GDM1 (cell line): ENCODE measurements around the gene CCBE1.

ENCODE experiments used
- DNase-seq: peaks from one replicate; lab custom pipeline; 2025; lab: John Stamatoyannopoulos, UW

CCBE1 gene

DNA sequence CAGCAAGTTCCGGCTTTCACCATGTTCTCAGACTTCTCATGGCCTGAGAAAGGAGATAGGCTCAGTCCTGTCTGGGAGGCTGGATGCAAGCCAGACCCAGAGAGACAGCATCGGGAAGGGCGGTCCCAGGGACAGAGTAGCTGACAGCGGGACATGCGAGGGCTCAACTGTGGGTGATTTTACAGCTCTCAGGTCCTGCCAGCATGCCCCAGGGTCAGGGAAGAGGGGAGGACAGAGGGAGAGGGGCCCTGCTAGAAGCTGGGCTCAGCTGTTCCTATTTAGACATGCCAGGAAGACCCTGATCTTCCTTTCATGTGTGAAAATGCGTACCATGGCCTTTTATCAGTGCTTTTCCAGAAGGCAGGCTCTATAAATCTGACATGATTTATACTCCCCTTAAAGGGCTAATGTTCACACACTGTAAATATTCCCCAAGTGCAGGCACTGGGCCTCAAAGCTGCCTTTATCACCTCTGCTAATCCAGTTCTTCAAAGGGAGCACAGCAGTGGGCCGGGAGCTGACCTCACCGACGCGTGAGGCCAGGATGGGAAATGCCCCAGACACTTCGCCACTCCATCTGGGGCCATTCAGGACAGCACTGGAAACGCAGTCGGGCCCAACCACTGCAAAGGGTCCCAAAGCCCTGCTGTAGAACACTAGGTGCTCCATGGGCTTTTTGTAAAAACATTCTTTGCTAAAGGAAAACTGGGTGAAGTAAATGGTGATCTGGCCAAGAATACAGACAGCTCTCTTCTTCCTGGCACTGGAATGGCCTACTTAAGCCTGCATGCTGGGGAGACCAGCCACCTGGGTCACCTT is 242.1 kb downstream of the CCBE1 start:
- no peak for DNase-seq

DNA sequence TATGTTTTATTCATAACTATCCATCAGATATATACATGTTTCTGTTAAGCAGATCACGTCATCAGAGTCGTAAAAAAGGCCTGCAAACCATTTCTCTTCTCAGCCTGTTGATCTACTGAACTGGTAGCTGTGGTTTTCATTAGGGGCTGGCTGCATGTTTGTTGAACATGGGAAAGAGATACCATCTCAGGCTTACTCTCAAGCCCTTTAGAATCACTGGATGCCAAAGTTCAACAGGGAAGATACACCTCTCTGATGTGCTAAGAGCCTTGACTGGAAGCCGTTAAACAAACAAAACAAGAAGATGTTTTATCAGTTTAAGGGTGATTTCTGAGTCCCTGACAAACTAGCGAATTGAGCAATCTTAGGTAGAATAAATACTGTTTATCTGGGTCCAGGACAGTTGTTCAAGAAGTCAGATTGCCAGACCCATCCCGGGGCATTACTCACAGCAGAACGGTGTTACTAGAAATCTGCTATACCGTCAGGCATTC is 243.7 kb downstream of the CCBE1 start:
- no peak for DNase-seq

DNA sequence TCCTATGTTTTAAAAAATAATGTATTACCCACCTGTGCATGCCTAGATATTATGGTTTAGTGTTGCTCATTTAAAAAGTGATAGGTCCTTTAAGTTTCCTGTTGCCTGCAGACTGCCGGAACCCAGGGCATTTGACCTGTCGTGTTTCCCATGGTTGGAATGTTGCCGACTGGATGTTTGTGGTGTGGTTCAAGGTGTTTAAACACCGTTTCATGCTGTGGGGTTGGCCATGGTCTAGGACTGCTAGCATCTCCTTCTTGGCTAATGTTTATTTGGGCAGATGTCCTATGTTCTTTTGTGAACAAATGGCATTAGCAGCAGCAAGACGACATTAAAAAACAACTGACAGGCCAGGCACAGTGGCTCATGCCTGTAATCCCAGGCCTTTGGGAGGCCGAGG is 245.3 kb downstream of the CCBE1 start:
- no peak for DNase-seq

DNA sequence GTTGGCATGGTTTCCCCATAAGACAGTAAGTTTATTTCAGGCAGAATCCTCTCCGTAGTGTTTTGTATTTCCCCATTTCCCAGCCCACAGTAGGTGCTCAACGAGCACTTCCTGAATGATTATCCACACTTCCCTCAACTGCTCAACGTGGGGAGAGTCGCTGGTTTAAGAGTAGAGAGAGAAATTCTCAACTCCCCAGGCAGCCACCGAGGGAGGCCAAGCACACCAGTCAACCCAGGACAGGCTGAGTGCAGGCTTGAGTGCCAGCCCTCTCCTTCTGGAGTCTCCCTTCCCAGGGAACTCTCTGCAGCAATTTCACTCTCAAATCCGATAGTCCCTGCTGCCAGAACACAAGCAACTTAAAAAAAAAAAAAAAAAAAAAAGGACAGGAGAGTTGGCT is 246.2 kb downstream of the CCBE1 start:
- no peak for DNase-seq

DNA sequence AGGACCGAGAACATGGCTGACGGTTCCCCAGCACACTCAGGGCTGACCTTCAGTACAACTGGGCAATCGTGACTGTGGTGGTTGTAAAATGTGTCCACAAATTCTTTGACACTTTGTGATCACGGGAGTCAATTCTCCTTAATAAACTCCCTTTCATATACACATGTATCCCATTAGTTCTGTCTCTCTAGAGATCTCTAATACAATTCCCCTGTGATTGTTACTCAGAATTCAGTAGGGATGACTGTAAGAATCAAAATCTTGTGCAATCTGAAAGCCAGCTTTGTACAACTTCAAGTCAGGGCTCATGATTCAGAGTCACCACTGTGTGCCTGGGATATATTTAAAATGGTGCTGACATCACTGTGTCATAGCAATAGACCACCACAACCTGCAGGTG is 248.7 kb downstream of the CCBE1 start:
- no peak for DNase-seq

DNA sequence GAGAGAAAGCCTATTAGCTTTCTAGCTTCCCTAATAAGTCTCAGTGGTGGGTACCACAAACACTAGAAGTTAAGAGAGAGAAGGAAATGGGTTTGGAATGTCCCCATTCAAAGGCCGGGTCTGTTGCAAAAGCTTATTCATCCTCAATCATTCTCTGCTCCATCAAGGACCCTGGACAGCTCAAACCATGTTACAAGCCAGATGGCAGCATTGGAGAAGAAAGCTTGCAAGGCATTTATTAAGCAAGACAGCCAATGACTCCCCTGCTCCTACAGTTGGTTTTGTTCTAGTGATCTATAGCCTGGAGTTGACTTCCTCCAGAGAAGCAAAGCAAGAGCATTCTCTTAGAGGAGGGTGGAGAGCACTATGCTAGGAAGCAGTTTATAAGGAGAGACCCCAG is 251.2 kb downstream of the CCBE1 start:
- no peak for DNase-seq

DNA sequence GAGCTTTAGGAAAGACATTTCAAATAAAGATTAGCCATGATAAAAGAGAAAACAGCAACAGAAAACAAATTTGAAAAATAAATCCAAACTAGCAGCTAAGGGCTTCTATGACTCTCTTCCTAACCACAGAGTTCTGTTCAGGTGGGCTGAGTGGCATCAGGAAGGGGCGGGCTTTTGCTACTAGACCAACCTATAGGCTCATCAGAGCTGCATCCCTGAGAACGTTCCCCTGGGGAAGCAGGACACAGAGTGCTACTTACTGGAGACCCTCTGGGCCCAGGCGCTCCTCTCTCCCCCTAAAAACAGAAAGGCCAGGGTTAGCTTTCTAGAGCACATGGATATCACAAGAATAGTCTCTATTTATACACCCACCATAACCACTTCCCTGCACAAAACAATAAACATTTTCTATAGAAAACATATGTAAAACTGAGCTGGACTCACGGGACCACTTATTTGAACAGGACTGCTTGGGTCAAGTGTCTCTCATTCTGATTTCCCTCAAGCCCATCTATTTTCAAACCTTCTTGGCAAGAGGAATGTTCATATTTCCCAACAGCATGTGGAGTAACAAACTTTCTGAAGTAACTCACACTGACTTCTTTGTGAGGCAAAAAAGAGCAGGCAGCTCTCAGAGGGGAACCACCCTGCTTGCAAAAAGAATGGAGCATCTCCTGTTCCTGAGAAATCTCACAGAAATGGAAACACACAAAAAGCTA is 259.2 kb downstream of the CCBE1 start:
- DNase-seq, result no peak

DNA sequence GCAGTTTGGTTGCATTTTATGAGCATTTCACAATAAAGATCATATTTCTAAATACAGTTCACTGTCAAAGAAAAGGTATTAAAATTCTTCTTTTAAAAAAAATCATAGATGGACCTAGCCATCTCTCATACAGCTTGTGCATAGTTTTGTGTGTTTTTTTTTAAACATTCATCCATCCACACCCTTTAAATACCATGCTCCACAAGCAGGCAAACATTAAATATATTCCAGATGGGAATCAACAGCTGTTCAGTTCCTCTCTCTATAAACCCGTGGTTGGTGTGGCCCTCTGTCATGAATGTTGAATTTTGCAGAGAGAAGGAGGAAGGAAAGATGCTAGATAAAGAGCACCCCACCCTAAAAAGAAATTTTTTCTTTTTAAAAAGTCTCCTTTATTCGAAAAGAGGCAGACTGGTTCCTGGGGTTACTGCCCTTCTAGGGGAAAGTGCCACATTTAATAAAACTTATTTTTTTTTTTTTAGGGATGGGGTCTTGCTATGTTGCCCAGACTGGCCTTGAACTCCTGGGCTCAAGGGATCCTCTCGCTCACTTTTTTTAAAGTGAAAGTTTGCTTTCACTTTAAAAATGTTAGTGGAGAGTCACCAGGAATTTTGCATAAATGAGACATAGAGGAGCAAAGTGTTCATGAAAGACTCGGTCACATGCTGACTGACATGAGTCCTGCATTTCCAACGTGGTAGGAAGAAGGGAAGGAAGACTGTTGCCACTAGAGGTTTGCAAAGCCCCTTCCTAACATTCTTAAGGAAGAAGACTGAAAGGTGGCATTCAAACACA is 264.2 kb downstream of the CCBE1 start:
- DNase-seq, result no peak

DNA sequence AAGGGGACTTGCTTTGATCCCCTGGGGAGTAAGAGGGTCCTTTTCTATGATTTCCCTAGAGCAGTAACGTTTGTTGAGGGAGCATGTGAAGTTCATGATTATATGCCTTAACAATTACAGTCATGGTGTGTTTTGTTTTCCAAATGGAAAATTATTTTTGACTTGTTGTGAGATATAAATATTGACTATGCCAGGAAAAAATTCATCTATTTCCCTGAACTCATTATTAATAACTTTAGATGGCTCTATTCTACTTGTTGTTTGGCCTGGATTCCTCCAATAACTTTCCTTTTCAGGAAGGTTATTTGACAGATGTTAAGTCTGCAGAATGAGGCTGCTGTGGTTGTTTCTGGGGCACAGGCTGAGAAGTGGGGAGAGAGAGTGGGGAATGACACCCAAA is 266.1 kb downstream of the CCBE1 start:
- no peak for DNase-seq

DNA sequence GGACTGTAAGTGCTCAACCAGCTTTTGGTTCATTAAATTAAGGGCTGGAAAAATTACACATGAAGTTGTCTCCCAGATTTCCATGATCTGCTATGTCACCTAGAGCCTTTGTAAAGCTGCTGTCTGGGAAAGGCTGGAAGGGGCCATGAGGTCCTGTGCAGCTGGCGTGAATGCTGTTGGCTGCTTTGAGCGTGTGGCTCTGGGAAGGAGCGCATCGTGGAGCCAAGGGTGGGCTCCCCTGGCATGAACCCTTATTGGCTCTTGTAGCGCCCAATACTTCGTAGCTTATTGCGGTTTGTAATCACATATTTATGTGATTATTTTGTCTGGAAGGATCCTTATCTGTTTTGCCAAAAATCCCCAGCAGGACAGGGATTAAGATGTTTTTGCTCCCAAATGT is 267.6 kb downstream of the CCBE1 start:
- DNase-seq, result no peak

DNA sequence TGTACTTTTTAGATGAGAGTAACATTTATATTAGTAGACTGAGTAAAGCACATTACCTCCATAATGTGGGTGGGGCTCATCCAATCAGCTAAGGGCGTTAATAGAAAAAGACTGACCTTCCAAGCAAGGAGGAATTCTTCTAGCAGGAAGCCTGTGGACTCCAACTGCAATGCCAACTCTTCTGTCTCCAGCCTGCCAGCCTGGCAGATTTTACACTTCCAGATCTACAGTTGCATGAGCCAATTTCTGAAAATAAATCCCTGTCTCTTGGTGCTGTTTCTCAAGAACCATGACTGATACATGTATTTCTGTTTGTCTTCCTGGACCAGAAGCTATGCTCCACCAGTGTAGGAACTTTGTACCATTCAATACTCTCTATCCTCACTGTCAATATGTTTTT is 269.2 kb downstream of the CCBE1 start:
- DNase-seq, result no peak

DNA sequence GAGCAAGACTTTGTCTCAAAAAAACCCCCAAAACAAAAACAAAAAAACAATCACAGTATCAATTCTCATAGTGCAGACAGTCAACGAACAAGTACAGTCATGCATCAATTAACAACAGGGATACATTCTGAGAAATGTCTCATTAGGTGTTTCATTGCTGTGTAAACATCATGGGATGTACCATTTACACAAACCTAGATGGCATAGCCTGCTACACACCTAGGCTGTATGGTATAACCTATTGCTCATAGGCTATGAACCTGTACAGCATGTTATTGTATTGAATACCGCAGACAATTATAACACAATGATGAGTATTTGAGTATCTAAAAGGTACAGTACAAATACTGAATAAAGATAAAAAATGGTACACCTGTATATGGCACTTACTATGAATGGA is 270.4 kb downstream of the CCBE1 start:
- no peak for DNase-seq

DNA sequence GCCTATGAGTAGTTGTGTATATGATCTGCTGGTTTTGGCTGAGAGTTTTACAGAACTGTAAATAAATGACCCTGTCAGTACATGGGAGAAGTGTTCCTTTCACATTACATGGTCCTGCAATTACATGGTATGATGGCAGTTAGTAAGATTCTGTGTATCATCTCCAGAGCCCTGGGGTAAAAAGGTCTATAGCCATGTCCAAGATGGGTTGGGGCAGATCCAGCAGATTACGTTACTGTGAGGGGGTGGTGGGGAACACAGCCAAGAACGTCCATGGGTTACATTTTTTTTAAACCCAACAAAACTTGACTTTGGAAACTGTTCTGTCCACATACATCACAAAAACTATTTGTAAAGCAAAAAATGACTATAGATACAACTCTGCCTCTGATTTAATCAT is 274.0 kb downstream of the CCBE1 start:
- DNase-seq, result no peak

DNA sequence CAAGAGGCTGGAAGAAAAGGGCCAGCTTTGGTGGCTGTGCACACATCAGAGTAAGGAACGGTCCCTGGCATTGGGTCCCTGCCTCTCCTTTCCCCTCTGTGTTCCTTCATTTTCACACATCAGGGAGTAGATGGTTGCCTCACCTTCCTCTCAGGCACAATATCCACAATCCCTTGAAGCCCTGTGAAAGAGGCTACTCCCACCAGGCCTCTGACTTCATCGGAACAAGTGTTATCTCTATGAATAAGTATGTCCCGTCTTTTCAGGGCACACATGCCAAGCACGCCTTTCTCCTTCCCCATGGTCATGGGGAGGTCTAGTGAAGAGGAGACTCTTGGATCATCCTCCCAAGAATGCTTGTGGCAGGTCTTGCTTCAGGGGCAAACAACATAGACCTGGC is 277.0 kb downstream of the CCBE1 start:
- no peak for DNase-seq

DNA sequence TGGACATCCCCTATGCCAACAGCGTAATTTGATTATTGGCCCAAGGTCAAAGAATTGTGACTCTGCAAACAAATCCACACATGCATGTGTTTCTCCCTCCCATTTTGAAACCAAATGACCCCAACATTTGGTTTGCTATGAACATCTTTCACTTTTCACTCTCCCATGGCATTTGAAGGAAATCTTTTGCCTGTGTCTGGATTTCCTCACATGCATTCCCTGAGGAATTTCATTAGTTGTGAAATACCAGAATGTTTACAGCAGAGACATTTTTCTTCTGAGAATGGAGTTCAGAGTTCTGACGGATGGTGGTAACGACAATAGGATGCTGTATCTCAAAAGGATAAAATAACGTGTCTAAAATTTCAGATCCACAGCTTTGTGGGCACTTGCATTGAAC is 277.8 kb downstream of the CCBE1 start:
- no peak for DNase-seq

DNA sequence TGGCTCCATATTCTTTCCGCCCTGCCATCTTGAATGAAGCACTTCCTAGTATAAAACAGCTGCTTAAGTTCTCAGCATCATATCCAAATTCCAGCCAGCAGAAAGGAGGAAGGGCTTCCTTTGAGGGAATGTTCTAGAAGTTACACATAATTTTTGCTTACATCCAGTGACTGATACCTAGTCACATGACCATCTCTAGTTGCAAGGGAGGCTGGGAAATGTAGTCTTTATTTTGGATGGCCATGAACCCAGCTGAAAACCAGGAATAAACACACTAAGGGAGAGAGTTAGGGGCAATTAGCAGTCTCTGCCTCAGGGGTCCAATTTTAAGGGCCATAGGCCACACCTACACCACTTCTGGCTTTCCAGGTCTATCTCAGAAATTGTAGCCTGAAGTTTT is 280.4 kb downstream of the CCBE1 start:
- DNase-seq, result no peak

DNA sequence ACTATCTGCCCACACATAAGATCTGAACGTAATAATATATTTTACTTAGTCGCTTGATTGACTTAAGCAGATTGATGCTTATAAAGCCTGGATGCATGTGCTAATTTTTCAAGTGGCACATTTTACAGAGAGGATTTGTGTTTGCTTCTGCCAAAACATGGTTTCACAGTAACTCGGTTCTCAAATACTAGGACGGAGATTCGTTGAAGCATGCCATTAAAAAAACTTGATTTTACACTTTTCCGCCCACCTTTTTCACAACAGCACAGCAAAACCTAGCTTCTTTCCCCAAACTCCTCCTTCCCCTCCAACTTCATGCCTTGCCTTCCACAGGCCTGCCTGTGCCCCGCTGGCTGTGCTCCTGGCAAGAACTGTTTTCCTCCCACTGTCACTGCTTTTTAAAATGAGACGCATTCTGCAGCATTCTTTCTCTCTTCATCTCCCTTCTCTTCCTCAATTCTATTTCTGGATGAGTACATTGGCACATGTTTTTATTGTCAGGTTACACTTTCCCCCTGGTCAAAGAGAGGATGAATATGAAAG is 283.0 kb downstream of the CCBE1 start:
- no peak for DNase-seq

DNA sequence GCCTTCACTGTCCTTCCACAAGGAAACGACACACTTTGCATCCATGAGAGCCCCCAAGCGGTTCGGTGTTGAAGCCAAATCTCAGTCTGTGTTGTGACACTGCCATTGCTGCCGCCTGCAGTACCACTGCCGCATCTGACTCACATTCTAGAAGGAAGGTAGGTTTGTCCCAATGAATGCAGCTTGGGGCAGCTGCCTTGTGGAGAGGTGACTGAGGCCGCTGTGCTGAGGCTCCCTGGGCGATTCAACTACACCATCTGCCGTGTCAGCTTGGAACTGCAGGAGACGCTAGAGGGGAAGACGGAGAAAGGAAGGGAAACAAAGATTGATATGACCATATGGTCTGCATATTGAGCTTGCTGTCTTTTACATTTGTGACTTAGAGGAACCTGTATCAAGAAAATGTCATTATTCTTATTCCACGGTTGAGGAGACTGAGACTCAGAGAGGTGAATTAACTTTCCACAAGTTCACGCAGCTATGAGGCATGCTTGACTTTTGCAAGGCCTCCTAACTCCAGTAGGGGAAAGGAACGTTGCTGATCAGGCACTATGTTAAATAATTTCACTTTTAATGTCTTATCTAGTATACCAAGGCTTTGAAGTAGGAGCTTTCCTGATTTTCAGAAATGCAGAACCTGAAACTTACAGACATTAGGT is 294.7 kb downstream of the CCBE1 start:
- DNase-seq, result peak; percentile 64

DNA sequence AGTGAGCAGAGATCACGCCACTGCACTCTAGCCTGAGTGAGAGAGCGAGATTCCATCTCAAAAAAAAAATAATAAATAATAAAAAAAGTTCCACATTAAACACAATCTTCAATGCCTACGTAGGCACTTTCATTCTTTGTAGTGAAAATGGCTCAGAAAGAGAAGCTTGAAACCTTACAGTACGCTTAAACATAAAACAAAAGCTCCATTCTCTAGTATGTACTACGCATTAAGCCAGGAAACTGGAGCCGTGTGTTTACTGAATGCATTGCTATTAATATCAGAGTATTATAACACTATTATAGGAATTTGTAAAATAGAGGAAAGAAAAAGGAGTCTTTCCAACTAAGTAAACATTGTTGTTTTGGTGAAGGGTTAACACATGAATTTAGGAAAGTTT is 296.8 kb downstream of the CCBE1 start:
- no peak for DNase-seq

DNA sequence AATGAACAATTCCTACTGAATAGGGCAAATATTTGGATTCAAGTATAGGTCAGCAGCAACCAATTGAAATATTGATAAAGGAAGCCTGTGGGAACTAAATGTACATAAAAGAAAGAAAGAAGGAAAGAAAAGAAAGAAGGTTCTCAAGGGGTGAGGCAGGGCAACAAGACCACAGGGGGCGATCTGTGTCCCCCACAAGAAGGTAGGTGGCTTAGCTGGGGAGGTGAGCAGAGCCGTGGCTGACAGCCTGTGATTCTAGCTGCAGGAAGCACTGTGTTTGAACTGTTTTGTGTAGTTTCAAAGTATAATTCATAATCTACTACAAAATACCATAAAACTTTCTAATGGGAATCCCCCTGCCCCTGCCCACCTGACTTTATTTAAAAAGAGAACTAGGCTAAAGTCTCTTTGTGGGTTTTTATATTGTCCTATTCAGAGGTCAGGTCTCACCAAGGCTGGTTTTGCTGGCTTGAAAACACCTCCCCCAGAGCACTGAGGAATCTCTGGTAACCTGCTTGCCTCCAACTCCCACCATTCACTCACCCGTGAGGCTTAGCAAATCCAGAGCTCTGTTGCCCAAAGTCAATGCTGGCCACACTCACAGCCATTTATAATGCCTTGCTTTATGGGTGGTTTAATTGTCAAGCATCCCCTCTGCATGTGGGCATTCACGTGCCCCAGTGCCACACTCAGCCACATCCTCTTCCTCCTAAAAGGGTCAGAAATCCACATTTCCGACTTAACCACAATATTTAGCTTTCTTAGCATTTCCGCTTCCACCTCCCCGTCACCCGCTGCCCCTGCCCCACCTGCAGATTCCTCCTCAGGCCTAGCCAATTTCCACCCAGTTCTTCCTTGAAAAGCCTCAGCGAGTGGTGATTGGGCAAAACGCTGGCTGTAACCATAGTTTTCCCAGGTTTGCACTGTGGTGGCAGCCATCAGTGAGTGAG is 301.7 kb downstream of the CCBE1 start:
- DNase-seq, result no peak

DNA sequence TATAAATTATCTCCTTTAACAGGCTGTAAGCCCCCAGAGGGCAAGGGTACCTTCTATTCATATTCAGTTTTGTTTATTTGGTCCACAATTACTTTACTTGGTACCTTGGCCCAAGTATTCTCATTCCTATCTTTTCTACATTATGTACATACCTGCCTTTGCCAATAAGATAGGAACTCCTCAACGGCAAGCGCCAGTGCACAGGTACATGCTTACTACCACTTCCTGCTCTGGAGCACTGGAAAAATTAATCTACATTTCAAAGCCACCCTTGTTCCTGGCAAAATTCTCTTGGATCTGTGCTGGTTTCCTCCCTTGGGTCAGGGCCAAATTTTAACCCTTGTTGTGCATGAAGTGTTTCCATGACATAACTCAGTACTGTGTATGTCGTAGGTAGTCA is 303.8 kb downstream of the CCBE1 start:
- DNase-seq, result no peak
